ENCODE measurements around the gene KCNF1. TPM values are rescaled to one million over a fixed set of nuclear protein-coding genes. Genes with fewer than 3 reads are reported as not detected.
"Not testable (repeated sequence)": the region's sequence is repeated elsewhere in the genome, so short reads cannot be mapped to it uniquely, and the experiment has no call there.

Gene KCNF1
- total and polyA plus RNA-seq, 2 experiments from 2014 or later = 0.75 to 1.3 TPM

DNA sequence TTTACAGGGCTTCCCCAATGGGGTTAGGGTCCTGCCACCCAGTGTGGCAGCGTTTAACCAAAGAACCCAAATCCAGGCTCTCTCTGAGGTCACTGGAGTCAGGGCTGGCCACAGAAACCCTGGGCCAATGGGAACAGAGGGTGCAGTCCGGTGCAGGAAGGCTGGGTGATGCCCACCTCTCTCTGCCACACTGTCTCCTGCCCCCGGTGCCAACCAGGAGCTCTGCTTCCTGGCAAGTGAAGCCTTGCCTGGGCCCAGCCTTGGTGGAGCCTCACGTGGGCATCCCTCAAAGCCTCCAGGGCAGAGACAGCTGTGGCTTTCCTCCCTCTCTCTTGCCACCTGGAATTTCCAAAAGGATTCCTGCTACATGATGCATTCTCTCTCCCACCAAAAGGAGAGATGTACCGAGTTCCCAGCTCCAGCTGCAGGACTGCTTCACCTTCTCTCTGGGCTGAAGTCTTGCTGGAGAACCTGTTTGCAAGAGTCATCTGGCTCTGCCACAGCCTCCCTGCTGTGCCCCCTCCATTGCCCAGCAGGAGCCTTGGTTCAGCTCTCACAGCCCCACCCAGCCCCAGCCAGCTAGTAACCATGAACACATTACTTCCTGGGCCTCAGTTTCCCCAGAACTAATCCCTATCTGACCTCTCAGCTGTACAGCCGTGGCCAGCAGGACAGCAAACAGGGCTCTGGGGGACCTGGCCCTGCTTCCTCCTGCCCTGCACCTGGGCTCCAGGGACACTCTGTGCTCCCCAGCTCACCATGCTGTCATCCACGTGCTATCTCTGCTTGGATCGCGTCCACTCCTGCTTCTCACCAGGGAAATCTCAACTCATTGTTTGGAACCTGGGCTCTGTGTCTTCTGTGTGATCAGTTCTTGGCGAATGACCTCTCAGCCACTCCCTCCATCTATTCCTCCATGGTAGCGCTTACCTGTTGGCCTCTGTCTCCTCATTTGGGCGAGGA, 43.4 kb downstream of the KCNF1 start:
- no peaks in the 10 kb centered on the region for H3K9me3 ChIP-seq (ENCODE audit: low read depth)
- H3K27me3 ChIP-seq = no peaks in the 10 kb centered on the region
- H3K27ac ChIP-seq = no peak overlapping the region
- no peaks in the 10 kb centered on the region for H3K4me1 ChIP-seq (ENCODE audit: low read depth)
- H3K36me3 ChIP-seq = no peaks in the 10 kb centered on the region
- no peak for DNase-seq (ENCODE audit: low read depth in 1 of 2, low spot score in 1 of 2)
- TF ChIP-seq, protein P1, sequence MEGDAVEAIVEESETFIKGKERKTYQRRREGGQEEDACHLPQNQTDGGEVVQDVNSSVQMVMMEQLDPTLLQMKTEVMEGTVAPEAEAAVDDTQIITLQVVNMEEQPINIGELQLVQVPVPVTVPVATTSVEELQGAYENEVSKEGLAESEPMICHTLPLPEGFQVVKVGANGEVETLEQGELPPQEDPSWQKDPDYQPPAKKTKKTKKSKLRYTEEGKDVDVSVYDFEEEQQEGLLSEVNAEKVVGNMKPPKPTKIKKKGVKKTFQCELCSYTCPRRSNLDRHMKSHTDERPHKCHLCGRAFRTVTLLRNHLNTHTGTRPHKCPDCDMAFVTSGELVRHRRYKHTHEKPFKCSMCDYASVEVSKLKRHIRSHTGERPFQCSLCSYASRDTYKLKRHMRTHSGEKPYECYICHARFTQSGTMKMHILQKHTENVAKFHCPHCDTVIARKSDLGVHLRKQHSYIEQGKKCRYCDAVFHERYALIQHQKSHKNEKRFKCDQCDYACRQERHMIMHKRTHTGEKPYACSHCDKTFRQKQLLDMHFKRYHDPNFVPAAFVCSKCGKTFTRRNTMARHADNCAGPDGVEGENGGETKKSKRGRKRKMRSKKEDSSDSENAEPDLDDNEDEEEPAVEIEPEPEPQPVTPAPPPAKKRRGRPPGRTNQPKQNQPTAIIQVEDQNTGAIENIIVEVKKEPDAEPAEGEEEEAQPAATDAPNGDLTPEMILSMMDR (IDR thresholded peaks at IDR 0.05; ENCODE audit: low read depth, low read length) = no peak
- H3K4me3 ChIP-seq = no peak overlapping the region

DNA sequence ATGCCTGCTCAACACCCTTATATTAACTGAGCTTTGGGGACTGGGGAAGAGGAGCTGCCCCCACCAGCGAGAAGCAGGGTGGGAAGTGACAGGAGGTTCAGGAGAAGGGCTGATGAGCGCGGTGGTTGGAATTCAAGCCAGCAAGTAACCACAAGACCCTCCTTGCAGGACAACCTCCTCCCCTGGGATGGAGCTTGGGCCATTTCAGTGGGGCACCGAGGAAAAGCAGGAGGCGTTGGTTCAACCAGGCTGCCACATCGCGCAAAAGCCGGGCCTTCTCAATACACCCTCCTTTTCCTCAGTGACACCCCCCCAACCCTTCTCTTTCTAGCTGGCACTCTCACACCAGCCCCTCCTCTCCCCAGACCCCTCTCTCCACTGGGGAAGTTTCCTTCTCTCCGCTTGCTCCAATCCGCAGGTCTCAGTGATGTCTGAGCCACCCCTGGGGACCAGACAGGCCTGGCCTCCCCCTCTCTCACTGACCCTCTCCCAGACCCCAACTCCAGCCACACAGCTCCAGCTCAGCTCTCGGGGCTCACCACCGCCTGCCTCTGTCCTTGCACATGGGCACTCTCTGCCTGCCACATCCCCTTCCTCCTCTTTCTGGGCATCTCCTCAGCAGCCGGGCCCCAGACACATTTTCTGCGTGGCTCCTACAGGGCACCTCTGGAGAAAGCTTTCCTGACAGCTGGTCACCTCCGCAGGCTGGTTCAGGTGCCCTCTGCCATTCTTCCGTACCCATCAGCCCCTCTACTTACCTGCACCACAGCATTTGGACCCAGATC, 44.5 kb downstream of the KCNF1 start:
- H3K4me1 ChIP-seq (ENCODE audit: low read depth) = no peaks in the 10 kb centered on the region
- H3K36me3 ChIP-seq = no peaks in the 10 kb centered on the region
- H3K4me3 ChIP-seq = no peak overlapping the region
- no peaks in the 10 kb centered on the region for H3K9me3 ChIP-seq (ENCODE audit: low read depth)
- no peaks in the 10 kb centered on the region for H3K27me3 ChIP-seq
- TF ChIP-seq, protein P1 (IDR thresholded peaks at IDR 0.05; ENCODE audit: low read depth, low read length) = no peak
- DNase-seq (ENCODE audit: low read depth in 1 of 2, low spot score in 1 of 2) = no peak
- H3K27ac ChIP-seq = no peak overlapping the region

DNA sequence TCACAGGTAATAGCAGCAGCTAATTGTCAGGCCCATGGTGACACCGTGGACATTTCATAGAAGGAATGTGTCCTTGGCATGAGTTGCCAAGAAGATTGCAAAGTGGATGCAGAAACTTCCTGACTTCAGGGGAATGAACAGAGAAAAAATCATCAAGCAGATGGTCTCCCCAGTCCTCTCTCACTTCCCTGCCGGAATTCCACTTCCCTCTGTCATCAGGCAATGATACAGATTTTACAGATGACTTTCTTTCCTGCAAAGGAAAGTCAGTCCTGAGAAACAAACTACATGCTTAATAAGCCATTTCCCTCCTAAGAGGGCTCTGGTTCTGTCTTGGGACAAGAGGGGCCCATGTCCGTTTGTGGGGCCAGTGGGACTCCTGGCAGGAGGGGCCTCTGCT, 45.7 kb downstream of the KCNF1 start:
- DNase-seq (ENCODE audit: low read depth in 1 of 2, low spot score in 1 of 2) = no peak
- no peak overlapping the region for H3K27ac ChIP-seq
- H3K4me3 ChIP-seq = no peak overlapping the region
- no peaks in the 10 kb centered on the region for H3K4me1 ChIP-seq (ENCODE audit: low read depth)
- TF ChIP-seq, protein P1 (IDR thresholded peaks at IDR 0.05; ENCODE audit: low read depth, low read length) = no peak
- H3K27me3 ChIP-seq = no peaks in the 10 kb centered on the region
- H3K9me3 ChIP-seq (ENCODE audit: low read depth) = no peaks in the 10 kb centered on the region
- H3K36me3 ChIP-seq = no peaks in the 10 kb centered on the region

DNA sequence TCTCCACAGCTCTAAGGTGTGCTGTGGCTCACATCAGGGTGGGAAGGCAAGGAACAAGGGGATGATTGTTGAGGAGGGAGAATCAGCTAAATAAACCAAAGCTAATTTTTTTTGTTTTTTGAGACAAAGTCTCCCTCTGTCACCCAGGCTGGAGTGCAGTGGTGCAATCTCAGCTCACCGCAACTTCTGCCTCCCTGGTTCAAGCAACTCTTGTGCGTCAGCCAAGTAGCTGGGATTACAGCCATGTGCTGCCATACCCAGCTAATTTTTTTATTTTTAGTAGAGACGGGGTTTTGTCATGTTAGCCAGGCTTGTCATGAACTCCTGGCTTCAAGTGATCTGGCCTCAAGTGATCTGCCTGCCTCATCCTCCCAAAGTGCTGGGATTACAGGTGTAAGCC, 46.7 kb downstream of the KCNF1 start:
- H3K9me3 ChIP-seq (ENCODE audit: low read depth); H3K36me3 ChIP-seq; H3K4me3 ChIP-seq; H3K27me3 ChIP-seq; H3K4me1 ChIP-seq (ENCODE audit: low read depth); H3K27ac ChIP-seq: not testable (repeated sequence)
- DNase-seq (ENCODE audit: low read depth in 1 of 2, low spot score in 1 of 2) = peak in 1 of 2 donors; percentile 57

DNA sequence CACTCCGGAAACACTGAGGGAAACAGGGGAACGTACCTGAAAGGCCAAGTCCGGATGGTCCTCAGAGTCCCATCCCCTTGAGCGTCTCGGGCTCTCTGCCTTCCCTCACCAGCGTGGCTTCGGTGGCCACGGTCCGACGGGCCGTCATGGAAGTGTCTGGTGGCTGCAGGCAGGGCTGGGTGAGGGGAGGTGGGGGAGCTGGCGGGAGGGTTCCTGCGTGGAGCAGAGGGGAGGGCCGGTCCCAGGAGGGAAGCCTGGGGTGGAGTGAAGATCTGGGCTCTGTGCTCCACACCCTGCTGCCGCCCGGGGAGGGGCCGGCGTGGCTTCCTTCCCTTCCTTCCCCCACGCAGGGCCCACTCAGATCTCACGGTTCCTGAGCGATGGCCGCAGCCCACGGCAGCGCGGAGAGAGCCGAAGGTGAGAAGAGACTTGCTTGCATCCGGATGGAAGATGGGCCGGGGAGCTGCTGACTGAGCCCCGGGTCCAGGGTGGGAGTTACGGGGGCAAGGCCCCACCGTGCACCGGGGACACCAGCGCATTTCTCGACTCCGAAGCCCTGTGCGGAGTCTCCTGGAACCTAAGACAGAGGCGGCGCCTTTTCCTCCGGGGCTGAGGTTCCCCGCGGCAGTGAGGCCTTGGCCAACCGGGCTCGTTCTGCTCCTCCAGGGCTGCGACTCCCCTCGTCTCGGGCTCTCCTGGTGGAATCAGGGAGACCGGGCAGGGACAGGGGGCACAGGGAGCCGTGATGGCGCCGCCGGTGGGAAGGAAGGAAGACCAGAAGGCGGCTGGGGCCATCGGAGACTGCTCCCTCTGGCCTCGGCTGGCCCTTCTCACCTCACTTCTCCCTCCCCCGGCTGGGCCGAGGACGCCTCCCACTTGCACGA, 49.1 kb downstream of the KCNF1 start:
- H3K27me3 ChIP-seq = no peaks in the 10 kb centered on the region

More for the DNA sequence above, 49.1 kb downstream of the KCNF1 start:
- TF ChIP-seq, protein P1 (IDR thresholded peaks at IDR 0.05; ENCODE audit: low read depth, low read length) = no peak
- no peaks in the 10 kb centered on the region for H3K36me3 ChIP-seq
- H3K27ac ChIP-seq = no peak overlapping the region
- no peaks in the 10 kb centered on the region for H3K4me1 ChIP-seq (ENCODE audit: low read depth)
- DNase-seq (ENCODE audit: low read depth in 1 of 2, low spot score in 1 of 2) = no peak
- H3K4me3 ChIP-seq = no peak overlapping the region
- no peaks in the 10 kb centered on the region for H3K9me3 ChIP-seq (ENCODE audit: low read depth)

Measured in cardiac muscle cell (in vitro differentiated cells and primary cell).